Neural cell (in vitro differentiated cells): ENCODE data around the gene RXRB.

Experiments used
- CTCF ChIP-seq: fragments of 450-650 bp; IDR thresholded peaks from 2 replicates; pipeline ENCODE4 v1.5.1; 2014; ENCODE audit warnings: antibody characterized with exemption, mild to moderate bottlenecking, moderate library complexity; ENCODE audit not compliant: poor library complexity, severe bottlenecking
- EP300 ChIP-seq: fragments of 450-650 bp; conservative IDR thresholded peaks from 2 replicates; pipeline ENCODE4 v1.6.1; 2014; ENCODE audit warnings: antibody characterized with exemption, mild to moderate bottlenecking, moderate library complexity; ENCODE audit not compliant: poor library complexity, severe bottlenecking
- EZH2 ChIP-seq: fragments of 200-600, 300-800 bp; shearing (Covaris generic), sonication (generic); IDR thresholded peaks from 2 replicates; pipeline ENCODE4 v1.6.1; 2014; ENCODE audit warnings: antibody characterized with exemption, low read length, borderline replicate concordance, mild to moderate bottlenecking; ENCODE audit not compliant: insufficient read depth, poor library complexity, severe bottlenecking
- RAD21 ChIP-seq: fragments of 450-650 bp; conservative IDR thresholded peaks from 2 replicates; pipeline ENCODE4 v1.6.1; 2014; ENCODE audit warnings: antibody characterized with exemption, mild to moderate bottlenecking, moderate library complexity
- TF ChIP-seq, protein P1 (sequence below): IDR thresholded peaks from 2 replicates; pipeline ENCODE4 v1.6.1; 2012; ENCODE audit warnings: borderline replicate concordance

DNA sequence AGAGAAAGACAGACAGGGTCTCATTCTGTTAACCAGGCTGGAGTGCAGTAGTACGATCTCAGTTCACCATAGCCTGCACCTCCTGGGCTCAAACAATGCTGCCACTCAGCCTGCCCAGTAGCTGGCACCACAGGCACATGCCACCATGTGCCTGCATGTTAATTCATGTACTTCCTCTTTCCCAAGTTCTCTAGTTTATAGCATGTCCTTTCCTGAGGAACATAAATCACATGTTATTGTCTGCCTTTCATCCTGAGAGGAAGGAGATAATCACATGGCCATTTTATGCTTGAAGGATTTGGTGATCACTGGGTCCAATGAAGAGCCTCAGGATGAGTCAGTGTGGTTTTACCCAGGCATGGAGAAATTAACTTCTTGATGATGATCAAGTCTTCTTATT, 56.1 kb downstream of the RXRB start:
- no peak for TF ChIP-seq CTCF
- TF ChIP-seq EZH2, result no peak
- TF ChIP-seq, protein P1, sequence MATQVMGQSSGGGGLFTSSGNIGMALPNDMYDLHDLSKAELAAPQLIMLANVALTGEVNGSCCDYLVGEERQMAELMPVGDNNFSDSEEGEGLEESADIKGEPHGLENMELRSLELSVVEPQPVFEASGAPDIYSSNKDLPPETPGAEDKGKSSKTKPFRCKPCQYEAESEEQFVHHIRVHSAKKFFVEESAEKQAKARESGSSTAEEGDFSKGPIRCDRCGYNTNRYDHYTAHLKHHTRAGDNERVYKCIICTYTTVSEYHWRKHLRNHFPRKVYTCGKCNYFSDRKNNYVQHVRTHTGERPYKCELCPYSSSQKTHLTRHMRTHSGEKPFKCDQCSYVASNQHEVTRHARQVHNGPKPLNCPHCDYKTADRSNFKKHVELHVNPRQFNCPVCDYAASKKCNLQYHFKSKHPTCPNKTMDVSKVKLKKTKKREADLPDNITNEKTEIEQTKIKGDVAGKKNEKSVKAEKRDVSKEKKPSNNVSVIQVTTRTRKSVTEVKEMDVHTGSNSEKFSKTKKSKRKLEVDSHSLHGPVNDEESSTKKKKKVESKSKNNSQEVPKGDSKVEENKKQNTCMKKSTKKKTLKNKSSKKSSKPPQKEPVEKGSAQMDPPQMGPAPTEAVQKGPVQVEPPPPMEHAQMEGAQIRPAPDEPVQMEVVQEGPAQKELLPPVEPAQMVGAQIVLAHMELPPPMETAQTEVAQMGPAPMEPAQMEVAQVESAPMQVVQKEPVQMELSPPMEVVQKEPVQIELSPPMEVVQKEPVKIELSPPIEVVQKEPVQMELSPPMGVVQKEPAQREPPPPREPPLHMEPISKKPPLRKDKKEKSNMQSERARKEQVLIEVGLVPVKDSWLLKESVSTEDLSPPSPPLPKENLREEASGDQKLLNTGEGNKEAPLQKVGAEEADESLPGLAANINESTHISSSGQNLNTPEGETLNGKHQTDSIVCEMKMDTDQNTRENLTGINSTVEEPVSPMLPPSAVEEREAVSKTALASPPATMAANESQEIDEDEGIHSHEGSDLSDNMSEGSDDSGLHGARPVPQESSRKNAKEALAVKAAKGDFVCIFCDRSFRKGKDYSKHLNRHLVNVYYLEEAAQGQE, result no peak
- TF ChIP-seq RAD21, result no peak
- no peak for TF ChIP-seq EP300
